OCI-LY1 (cell line): Measurements from ENCODE around the gene RBM24.

Experiments
- H2AFZ ChIP-seq: fragments of 200-600 bp; sonication (generic), shearing (Covaris generic); 2 replicates; pipeline ENCODE4 v1.6.0; 2014; ENCODE audit warnings: antibody characterized with exemption, mild to moderate bottlenecking, low read length
- H3F3A ChIP-seq: fragments of 200-600 bp; sonication (generic), shearing (Covaris generic); 2 replicates; pipeline ENCODE4 v1.6.0; 2014; ENCODE audit warnings: mild to moderate bottlenecking, antibody characterized with exemption, low read length, moderate library complexity; ENCODE audit not compliant: insufficient read depth
- H3K27ac ChIP-seq: fragments of 200-600 bp; sonication (generic); 2 replicates; pipeline ENCODE4 v1.5.1; 2014; ENCODE audit warnings: low read length, mixed run types, mild to moderate bottlenecking, low read depth; ENCODE audit not compliant: poor library complexity, severe bottlenecking
- H3K27me3 ChIP-seq: fragments of 200-600 bp; sonication (generic); 2 replicates; pipeline ENCODE4 v1.6.0; 2014; ENCODE audit warnings: antibody characterized with exemption, mild to moderate bottlenecking, low read length, moderate library complexity; ENCODE audit not compliant: insufficient read depth
- H3K36me3 ChIP-seq: fragments of 200-600 bp; sonication (generic); 2 replicates; pipeline ENCODE4 v1.6.1; 2014; ENCODE audit warnings: mild to moderate bottlenecking, antibody characterized with exemption, low read length, moderate library complexity, mixed read lengths; ENCODE audit not compliant: insufficient read depth
- H3K4me1 ChIP-seq: fragments of 200-600 bp; sonication (generic); 2 replicates; pipeline ENCODE4 v1.5.1; 2014; ENCODE audit warnings: mild to moderate bottlenecking, low read length, moderate library complexity; ENCODE audit not compliant: insufficient read depth, severe bottlenecking
- H3K4me2 ChIP-seq: fragments of 200-600 bp; sonication (generic), shearing (Covaris generic); 2 replicates; pipeline ENCODE4 v1.6.1; 2014; ENCODE audit warnings: low read length
- H3K4me3 ChIP-seq: fragments of 200-600 bp; sonication (generic); 2 replicates; pipeline ENCODE4 v1.5.1; 2014; ENCODE audit warnings: low read length, low read depth, mild to moderate bottlenecking, mixed read lengths; ENCODE audit not compliant: poor library complexity, severe bottlenecking
- H3K79me2 ChIP-seq: fragments of 200-600 bp; shearing (Covaris generic); 2 replicates; pipeline ENCODE4 v1.6.1; 2016; ENCODE audit warnings: mixed run types, low read length, mixed read lengths; ENCODE audit not compliant: insufficient read depth
- H3K9ac ChIP-seq: fragments of 200-600 bp; sonication (generic), shearing (Covaris generic); 2 replicates; pipeline ENCODE4 v1.6.1; 2014; ENCODE audit warnings: mild to moderate bottlenecking, low read length, mixed read lengths
- H3K9me2 ChIP-seq: fragments of 200-600 bp; sonication (generic), shearing (Covaris generic); 2 replicates; pipeline ENCODE4 v1.6.1; 2014; ENCODE audit warnings: low read depth, mild to moderate bottlenecking, low read length, mixed read lengths
- H3K9me3 ChIP-seq: fragments of 200-600 bp; shearing (Covaris generic); 2 replicates; pipeline ENCODE4 v1.6.1; 2014; ENCODE audit warnings: low read length, mixed read lengths
- H4K20me1 ChIP-seq: fragments of 200-600 bp; sonication (generic), shearing (Covaris generic); 2 replicates; pipeline ENCODE4 v1.6.0; 2016; ENCODE audit warnings: mild to moderate bottlenecking, low read length; ENCODE audit not compliant: insufficient read depth
- EZH2 ChIP-seq: fragments of 200-600 bp; sonication (generic), shearing (Covaris generic); IDR thresholded peaks from 2 replicates; pipeline ENCODE4 v1.8.0; 2017; ENCODE audit warnings: borderline replicate concordance, mixed run types, mild to moderate bottlenecking, antibody characterized with exemption, low read length, moderate library complexity, mixed read lengths
- TF ChIP-seq, protein P1 (sequence below): fragments of 200-600 bp; sonication (generic), shearing (Covaris generic); IDR thresholded peaks from 2 replicates; pipeline ENCODE4 v1.5.1; 2017; ENCODE audit warnings: mild to moderate bottlenecking, antibody characterized with exemption, low read length, moderate library complexity, mixed read lengths

Gene RBM24

DNA sequence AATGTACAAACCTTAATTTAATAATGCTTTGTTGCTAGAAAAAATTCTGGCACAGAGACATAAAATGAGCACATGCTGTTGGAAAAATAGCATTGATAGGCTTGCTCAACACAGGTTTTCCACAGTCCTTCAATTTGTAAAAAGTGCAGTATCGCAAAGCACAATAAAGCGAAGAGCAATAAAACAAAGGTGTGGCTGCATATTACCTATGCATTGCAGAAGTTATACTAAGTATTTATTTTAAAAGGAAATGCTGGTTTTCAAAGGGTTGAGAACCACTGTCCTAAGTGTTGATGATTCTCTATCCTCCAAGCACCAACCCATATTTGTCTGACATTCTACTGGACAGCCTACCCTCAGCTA is 58.1 kb downstream of the RBM24 start:
- no peak overlapping the region for H3K4me3 ChIP-seq
- no peaks in the 10 kb centered on the region for H3K9me3 ChIP-seq
- H3K9me2 ChIP-seq, result no peaks in the 10 kb centered on the region
- H3K9ac ChIP-seq, result no peak overlapping the region
- no peak overlapping the region for H3K4me2 ChIP-seq
- H3K27me3 ChIP-seq, result no peaks in the 10 kb centered on the region
- no peak overlapping the region for H2AFZ ChIP-seq
- no peaks in the 10 kb centered on the region for H3F3A ChIP-seq
- no peaks in the 10 kb centered on the region for H4K20me1 ChIP-seq
- no peak for TF ChIP-seq EZH2
- TF ChIP-seq, protein P1, sequence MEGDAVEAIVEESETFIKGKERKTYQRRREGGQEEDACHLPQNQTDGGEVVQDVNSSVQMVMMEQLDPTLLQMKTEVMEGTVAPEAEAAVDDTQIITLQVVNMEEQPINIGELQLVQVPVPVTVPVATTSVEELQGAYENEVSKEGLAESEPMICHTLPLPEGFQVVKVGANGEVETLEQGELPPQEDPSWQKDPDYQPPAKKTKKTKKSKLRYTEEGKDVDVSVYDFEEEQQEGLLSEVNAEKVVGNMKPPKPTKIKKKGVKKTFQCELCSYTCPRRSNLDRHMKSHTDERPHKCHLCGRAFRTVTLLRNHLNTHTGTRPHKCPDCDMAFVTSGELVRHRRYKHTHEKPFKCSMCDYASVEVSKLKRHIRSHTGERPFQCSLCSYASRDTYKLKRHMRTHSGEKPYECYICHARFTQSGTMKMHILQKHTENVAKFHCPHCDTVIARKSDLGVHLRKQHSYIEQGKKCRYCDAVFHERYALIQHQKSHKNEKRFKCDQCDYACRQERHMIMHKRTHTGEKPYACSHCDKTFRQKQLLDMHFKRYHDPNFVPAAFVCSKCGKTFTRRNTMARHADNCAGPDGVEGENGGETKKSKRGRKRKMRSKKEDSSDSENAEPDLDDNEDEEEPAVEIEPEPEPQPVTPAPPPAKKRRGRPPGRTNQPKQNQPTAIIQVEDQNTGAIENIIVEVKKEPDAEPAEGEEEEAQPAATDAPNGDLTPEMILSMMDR, result no peak
- no peaks in the 10 kb centered on the region for H3K36me3 ChIP-seq
- H3K27ac ChIP-seq, result no peak overlapping the region
- H3K79me2 ChIP-seq, result no peaks in the 10 kb centered on the region
- no peaks in the 10 kb centered on the region for H3K4me1 ChIP-seq

DNA sequence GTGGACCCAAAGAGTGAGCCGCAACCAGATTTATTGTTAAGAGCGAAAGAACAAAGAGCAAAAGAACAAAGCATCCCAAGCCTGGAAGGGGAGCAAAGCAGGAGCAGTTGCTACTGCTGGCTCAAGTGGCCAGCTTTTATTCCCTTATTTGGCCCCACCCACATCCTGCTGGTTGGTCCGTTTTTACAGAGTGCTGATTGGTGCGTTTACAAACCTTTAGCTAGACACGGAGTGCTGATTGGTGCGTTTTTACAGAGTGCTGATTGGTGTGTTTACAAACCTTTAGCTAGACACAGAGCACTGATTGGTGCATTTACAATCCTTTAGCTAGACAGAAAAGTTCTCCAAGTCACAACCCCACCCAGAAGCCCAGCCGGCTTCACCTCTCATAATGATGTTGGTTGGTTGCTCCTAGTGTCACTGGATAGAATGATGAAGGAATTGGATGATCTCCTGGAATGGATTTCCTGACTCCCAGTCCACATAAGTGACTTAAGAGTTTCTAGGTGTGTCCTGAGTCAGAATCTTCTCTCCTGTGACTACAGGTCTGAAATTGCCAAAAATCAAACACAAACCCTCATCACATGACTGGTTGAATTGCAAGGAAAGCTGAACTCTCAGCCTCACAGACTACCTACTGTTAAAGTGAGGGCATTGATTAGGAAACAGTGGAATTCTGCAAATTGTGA is 60.1 kb downstream of the RBM24 start:
- Histone ChIP-seq H3K27ac (no peak overlapping the region), H2AFZ (no peak overlapping the region), H3K27me3 (no peaks in the 10 kb centered on the region), H3K4me1 (no peaks in the 10 kb centered on the region), H3K79me2 (no peaks in the 10 kb centered on the region), H3K9me2 (no peaks in the 10 kb centered on the region), H3F3A (no peaks in the 10 kb centered on the region), H3K4me3 (no peak overlapping the region), H4K20me1 (no peaks in the 10 kb centered on the region), H3K9ac (no peak overlapping the region), H3K36me3 (no peaks in the 10 kb centered on the region), H3K9me3 (no peaks in the 10 kb centered on the region), H3K4me2 (no peak overlapping the region)
- TF ChIP-seq, protein P1, result no peak
- TF ChIP-seq EZH2, result no peak

DNA sequence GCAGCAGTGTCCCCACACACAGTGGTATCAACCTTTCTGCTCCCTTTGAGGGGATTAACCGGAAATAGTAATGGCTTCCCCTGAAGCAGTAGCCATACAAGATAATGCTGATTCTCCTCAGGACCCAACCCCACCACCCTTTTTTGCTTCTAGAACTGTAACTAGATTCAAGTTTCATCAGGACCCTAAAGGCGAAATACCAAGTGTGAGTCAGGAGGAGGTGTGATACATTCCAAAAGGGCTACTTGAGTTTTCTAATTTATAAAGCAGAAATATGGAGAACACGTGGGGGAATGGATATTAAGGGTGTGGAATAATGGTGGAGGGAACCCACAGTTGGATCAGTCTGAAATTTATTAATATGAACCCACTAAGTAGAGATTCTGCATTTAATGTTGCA is 60.7 kb downstream of the RBM24 start:
- Histone ChIP-seq H3K4me1 (no peaks in the 10 kb centered on the region), H3K4me3 (no peak overlapping the region), H3K27me3 (no peaks in the 10 kb centered on the region), H2AFZ (no peak overlapping the region), H3K9me3 (no peaks in the 10 kb centered on the region), H3K4me2 (no peak overlapping the region), H4K20me1 (no peaks in the 10 kb centered on the region), H3K9me2 (no peaks in the 10 kb centered on the region), H3F3A (no peaks in the 10 kb centered on the region), H3K36me3 (no peaks in the 10 kb centered on the region), H3K79me2 (no peaks in the 10 kb centered on the region), H3K27ac (no peak overlapping the region), H3K9ac (no peak overlapping the region)
- TF ChIP-seq, protein P1, result no peak
- no peak for TF ChIP-seq EZH2
